Skeletal muscle cell (primary cell): ENCODE results near the gene PTPRN2.
"Not testable (repeated sequence)": the region's sequence is repeated elsewhere in the genome, so short reads cannot be mapped to it uniquely, and the experiment has no call there.

ENCODE experiments used
- DNase-seq: peaks from one replicate; pipeline ENCODE4 v3.0.0-alpha.2; 2010; ENCODE audit warnings: low read depth
- H3K4me3 ChIP-seq: 2 replicates; pipeline ENCODE4 v1.5.1; 2011; ENCODE audit warnings: low read depth, mild to moderate bottlenecking, control low read depth, low read length, moderate library complexity

PTPRN2 gene

DNA sequence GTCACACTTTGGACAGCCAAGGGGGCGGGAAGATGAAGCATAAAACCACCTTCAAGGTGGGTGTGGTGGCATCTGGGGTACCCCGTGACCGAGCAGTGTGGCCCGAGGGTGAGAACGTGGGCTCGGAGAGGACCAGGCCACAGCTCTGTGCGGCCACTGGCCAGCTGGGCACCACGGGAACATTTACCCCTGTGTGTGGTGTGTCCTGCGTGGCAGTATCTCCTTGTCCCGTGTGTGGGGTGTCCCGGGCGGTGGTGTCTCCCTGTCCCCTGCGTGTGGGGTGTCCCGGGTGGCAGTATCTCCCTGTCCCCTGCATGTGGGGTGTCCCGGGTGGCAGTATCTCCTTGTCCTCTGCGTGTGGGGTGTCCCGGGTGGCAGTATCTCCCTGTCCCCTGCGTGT, 680.5 kb downstream of the PTPRN2 start:
- H3K4me3 ChIP-seq = no peak overlapping the region
- DNase-seq = no peak

GRCh38 chr7:157906583-157906982, 681.0 kb downstream of the PTPRN2 start:
- no peak overlapping the region for H3K4me3 ChIP-seq
- DNase-seq = no peak

GRCh38 chr7:157905651-157906461, 681.8 kb downstream of the PTPRN2 start:
- H3K4me3 ChIP-seq = no peak overlapping the region
- DNase-seq = no peak

GRCh38 chr7:157904866-157905570, 682.6 kb downstream of the PTPRN2 start:
- H3K4me3 ChIP-seq = no peak overlapping the region
- DNase-seq = no peak

DNA sequence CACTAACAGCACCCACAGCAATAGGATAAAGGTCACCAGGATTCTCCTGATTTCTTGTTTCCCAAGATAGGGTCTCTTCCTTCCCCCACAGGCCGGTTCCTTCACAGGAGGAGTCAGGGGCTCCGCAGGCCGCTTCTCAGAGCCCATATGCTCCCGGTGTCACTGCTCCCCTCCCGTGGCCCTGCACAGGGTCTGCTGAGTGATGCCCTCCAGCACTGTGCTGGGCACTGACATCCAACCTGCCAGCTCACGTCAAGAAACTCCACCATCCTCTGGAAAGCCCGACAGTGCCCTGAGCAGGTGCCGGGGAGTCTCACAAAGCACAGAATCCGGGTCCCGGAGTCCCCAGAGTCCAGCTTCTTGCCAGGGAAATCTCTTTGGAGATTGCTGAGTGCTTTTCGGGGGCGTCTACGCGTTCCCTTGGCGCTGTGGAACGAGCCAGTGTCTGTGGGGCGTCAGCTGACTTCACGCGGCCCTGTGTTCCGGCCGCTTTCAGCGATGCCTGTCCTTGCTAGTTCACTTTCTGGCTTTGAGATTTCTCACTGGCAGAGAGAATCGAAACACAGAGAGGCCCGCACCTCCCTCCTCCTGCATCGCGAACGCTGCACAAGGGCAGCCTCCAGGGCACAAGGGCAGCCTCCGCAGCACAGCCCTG, 683.3 kb downstream of the PTPRN2 start:
- no peak overlapping the region for H3K4me3 ChIP-seq
- no peak for DNase-seq

- DNase-seq = no peak
Measured at GRCh38 chr7:157903710-157904109, 683.9 kb downstream of the PTPRN2 start.

GRCh38 chr7:157903296-157903695, 684.3 kb downstream of the PTPRN2 start:
- DNase-seq = no peak
- no peak overlapping the region for H3K4me3 ChIP-seq

More at GRCh38 chr7:157903710-157904109, 683.9 kb downstream of the PTPRN2 start:
- H3K4me3 ChIP-seq = no peak overlapping the region

DNA sequence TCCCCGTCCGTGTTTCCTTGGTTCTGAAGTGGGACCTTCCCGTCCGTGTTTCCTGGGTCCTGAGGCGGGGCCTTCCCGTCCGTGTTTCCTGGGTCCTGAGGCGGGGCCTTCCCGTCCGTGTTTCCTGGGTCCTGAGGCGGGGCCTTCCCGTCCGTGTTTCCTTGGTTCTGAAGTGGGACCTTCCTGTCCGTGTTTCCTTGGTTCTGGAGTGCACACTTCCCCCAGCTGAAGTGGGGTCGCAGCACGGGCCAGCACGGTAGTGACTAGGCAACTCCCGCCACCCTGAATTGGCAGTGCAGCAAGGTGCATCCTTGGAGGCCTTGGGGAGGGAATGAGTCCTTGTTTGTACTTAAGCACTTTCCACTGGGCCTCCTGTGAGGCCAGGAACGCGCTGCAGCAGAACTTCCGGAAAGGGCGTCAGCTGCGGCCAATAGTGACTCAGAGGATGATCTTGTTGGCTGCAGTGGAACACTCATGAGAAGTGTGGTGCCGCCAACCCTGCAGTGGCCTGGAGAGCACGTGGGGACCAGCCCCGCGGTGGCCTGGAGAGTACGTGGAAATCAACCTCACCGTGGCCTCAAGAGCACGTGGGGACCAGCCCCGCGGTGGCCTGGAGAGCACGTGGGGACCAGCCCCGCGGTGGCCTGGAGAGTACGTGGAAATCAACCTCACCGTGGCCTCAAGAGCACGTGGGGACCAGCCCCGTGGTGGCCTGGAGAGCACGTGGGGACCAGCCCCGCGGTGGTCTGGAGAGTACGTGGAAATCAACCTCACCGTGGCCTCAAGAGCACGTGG, 685.6 kb downstream of the PTPRN2 start:
- DNase-seq, H3K4me3 ChIP-seq: not testable (repeated sequence)

- DNase-seq = no peak
- H3K4me3 ChIP-seq = no peak overlapping the region
Measured at GRCh38 chr7:157901166-157901565, 686.5 kb downstream of the PTPRN2 start.

- no peak overlapping the region for H3K4me3 ChIP-seq
- DNase-seq = no peak
Measured at GRCh38 chr7:157900556-157900955, 687.1 kb downstream of the PTPRN2 start.

- H3K4me3 ChIP-seq = no peak overlapping the region
- DNase-seq = no peak
Measured at GRCh38 chr7:157900011-157900410, 687.6 kb downstream of the PTPRN2 start.

DNA sequence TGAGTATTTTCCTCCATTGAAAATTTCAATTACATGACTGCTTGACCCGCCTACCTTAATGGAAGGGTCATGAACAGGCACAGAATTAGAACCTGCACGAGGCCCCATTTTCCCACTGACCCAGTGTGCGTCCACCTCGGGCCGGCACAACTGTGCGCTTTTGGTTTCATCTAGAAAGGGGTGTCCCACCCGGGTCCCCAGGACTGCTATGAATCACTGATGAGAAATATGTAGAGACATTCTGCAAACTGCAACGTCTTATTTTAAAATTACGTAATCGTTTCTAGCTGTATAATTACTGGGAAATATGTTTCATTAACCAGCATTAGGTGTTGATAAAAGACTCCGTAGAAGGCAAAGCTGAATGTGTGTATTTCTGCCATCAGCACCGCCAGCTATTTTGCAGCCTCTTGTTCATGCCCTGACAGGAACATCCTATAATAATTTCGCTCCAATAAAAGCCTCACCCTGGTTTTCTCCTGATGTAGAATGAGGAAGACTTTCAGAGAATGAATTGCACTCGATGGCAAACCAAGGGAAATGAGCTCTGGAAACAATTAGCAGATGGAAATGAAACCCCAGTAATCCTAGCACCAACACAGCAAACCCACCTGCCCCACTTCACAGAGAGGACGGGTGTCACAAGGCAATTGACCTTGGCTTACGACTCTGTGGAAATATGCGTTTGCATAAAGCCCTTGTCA, 688.7 kb downstream of the PTPRN2 start:
- H3K4me3 ChIP-seq = no peak overlapping the region
- no peak for DNase-seq

GRCh38 chr7:157898261-157898660, 689.4 kb downstream of the PTPRN2 start:
- DNase-seq = no peak
- H3K4me3 ChIP-seq = no peak overlapping the region

- no peak for DNase-seq
- no peak overlapping the region for H3K4me3 ChIP-seq
Measured at GRCh38 chr7:157897681-157898080, 689.9 kb downstream of the PTPRN2 start.

- no peak for DNase-seq
Measured at GRCh38 chr7:157896774-157897555, 690.7 kb downstream of the PTPRN2 start.

GRCh38 chr7:157896376-157896675, 691.3 kb downstream of the PTPRN2 start:
- not testable (repeated sequence) for H3K4me3 ChIP-seq, DNase-seq

More at GRCh38 chr7:157896774-157897555, 690.7 kb downstream of the PTPRN2 start:
- H3K4me3 ChIP-seq = no peak overlapping the region

- no peak for DNase-seq
- H3K4me3 ChIP-seq = no peak overlapping the region
Measured at GRCh38 chr7:157895520-157896375, 691.9 kb downstream of the PTPRN2 start.
